ENCODE data around the gene XYLT1. TPM values are rescaled to one million over a fixed set of nuclear protein-coding genes. Genes with fewer than 3 reads are reported as not detected.

The XYLT1 gene
- polyA plus RNA-seq, 1 of the 3 experiments (the other 2 are of a cell fraction) = 17.6 TPM

- Histone ChIP-seq H3K9me3 (no peaks in the 10 kb centered on the region), H3K4me3 (ENCODE audit: low read depth in 2 of 2, low read length in 1 of 2) (no peak overlapping the region), H4K20me1 (ENCODE audit: insufficient read depth) (peaks cover 100% of the 10 kb centered on the region), H3K9ac (no peak overlapping the region), H2AFZ (ENCODE audit: low read depth) (no peak overlapping the region), H3K9me2 (no peaks in the 10 kb centered on the region), H3K79me2 (ENCODE audit: insufficient read depth) (peaks cover 100% of the 10 kb centered on the region), H3K27ac (ENCODE audit: low read depth in 2 of 2, low read length in 1 of 2) (no peak overlapping the region), H3K36me3 (replicated peaks in 1 of 2; ENCODE audit: control insufficient read depth in 1 of 2, insufficient read depth in 2 of 2, low read length in 1 of 2) (peaks cover 0 to 15% of the 10 kb centered on the region in 2 experiments), H3K27me3 (ENCODE audit: insufficient read depth) (no peaks in the 10 kb centered on the region), H3K4me1 (ENCODE audit: control insufficient read depth in 1 of 2, insufficient read depth in 2 of 2, low read depth in 1 of 2, low read length in 1 of 2) (peaks cover 0 to 56% of the 10 kb centered on the region in 2 experiments; a peak in 2 of 4 replicates), H3K4me2 (no peak overlapping the region), H3F3A (replicated peaks; ENCODE audit: insufficient read depth) (peaks cover 26% of the 10 kb centered on the region)
- POLR2A ChIA-PET = no interaction called here
- no peak for DNase-seq
- CTCF ChIA-PET = interaction anchor here (0.9 to 1.7 kb wide), 2 partner anchors 16 to 82 kb away, joined by 3 to 6 read pairs; no protein-coding TSS in a partner anchor
- TF ChIP-seq POLR2AphosphoS5 (IDR thresholded peaks at IDR 0.05; ENCODE audit: low read depth, low read length) (no peak), CTCF (IDR thresholded peaks at IDR 0.05) (no peak), RXRA (IDR thresholded peaks at IDR 0.05; ENCODE audit: borderline replicate concordance, low read depth) (no peak), USF2 (IDR thresholded peaks at IDR 0.05; ENCODE audit: borderline replicate concordance, low read depth, low read length) (no peak), YY1 (IDR thresholded peaks at IDR 0.05; ENCODE audit: low read depth) (no peak), SIN3A (IDR thresholded peaks at IDR 0.05; ENCODE audit: borderline replicate concordance, low read depth, low read length) (no peak), EZH2phosphoT487 (IDR thresholded peaks at IDR 0.05; ENCODE audit: borderline replicate concordance, low read depth) (no peak), TCF12 (IDR thresholded peaks at IDR 0.05) (no peak), USF1 (IDR thresholded peaks at IDR 0.05; ENCODE audit: borderline replicate concordance, low read depth) (no peak), ELF1 (IDR thresholded peaks at IDR 0.05) (no peak), NRF1 (IDR thresholded peaks at IDR 0.05; ENCODE audit: low read depth, low read length) (no peak), RCOR1 (IDR thresholded peaks at IDR 0.05; ENCODE audit: low read length) (no peak), EP300 (IDR thresholded peaks at IDR 0.05; ENCODE audit: borderline replicate concordance in 1 of 2, low read depth in 1 of 2, low read length in 1 of 2) (no peak), CHD2 (IDR thresholded peaks at IDR 0.05; ENCODE audit: low read length, partially characterized antibody) (no peak), FOXJ3 (CRISPR knock-in tag; IDR thresholded peaks at IDR 0.05) (no peak), FOSL2 (IDR thresholded peaks at IDR 0.05; ENCODE audit: borderline replicate concordance, low read depth) (no peak), MXI1 (IDR thresholded peaks at IDR 0.05; ENCODE audit: low read depth, low read length) (no peak), REST (IDR thresholded peaks at IDR 0.05; ENCODE audit: low read depth, low read length) (no peak), JUND (IDR thresholded peaks at IDR 0.05) (no peak), GATA2 (CRISPR knock-in tag; IDR thresholded peaks at IDR 0.05) (no peak)
- 89% methylated on average over 3 of the region's 3 CpGs for WGBS (ENCODE audit: low lambda C conversion rate)
Measured at GRCh38 chr16:17386229-17386628, 84.5 kb downstream of the XYLT1 start.

All from SK-N-SH (cell line).